ENCODE results near the gene CRISPLD2. TPM values are rescaled to one million over a fixed set of nuclear protein-coding genes. Genes with fewer than 3 reads are reported as not detected.

Gene CRISPLD2
- total RNA-seq, 1 donor = 17.5 TPM

DNA sequence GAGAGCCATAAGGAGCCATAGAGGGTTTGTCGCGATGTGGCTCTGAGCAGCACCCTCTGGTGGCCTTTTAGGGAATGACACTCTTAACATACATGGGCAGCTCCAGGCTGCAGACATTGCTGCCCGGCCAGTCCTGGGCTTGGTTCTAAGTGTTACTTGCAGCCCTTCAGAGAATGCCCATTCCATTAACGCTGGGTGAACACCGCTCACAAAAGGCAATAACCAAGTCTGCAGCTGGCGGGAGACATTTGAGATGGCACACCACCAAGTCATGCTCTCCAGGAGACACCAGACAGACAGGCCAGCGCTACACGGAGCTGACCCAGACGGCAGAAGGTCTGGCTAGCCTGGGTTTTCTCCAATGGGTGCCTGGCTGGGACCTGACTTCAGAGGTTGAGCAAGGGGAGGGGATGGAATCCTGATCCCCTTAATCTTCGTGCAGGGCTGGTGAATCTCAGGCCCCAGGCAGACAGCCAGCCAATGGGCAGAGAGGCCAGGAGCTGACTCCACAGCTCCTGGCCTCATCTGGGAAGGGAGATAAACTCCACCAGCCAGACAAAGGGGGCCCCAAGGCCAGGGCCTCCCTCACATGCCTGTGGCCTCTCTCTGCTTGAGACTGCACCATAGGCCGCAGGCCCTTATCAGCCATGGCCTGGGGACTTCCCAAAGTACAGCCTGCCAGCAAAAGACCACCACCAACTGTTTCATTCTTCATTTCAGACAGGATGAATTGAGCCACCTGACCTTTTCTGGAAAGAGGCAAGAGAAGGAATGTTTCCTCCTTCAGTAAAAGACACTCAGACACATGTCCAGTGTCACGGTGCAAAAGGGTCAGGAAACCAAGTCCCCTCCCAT lies 132.8 kb downstream of the CRISPLD2 start:
- Histone ChIP-seq H3K4me1 (ENCODE audit: insufficient read depth, low read length) (peaks cover 19% of the 10 kb centered on the region), H3K4me3 (ENCODE audit: low read length) (no peak overlapping the region), H3K9me3 (ENCODE audit: low read depth, low read length) (no peaks in the 10 kb centered on the region), H3K27me3 (ENCODE audit: insufficient read depth, low read length) (no peaks in the 10 kb centered on the region)

DNA sequence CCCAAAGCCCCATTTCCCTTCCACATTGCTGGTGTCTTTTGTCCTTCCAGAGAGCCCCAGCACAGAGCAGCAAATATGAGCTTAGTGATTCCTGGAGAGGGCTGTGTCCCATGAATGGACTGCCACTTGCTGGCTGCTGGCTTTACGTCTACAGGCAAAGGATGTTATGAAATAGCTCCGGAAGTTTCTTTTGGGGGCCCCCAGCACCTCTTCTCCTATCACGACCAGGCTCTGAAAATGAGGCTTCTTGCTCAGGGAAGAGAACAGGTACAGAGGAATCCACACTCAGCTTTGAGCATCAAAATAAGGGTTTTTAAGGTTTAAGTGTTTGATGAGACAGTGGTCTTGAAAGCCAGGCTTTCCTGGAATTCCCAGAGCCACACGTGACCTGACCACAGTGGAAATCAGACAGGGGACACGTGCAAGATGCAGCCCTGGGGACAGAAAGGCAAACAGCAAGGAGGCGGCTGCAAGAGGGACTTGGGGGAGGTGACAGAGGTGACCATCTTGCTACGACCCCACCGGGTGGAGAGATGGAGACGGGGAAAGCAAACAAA lies 133.5 kb downstream of the CRISPLD2 start:
- peaks cover 19% of the 10 kb centered on the region for H3K4me1 ChIP-seq (ENCODE audit: insufficient read depth, low read length)
- no peaks in the 10 kb centered on the region for H3K27me3 ChIP-seq (ENCODE audit: insufficient read depth, low read length)
- no peaks in the 10 kb centered on the region for H3K9me3 ChIP-seq (ENCODE audit: low read depth, low read length)
- H3K4me3 ChIP-seq (ENCODE audit: low read length) = no peak overlapping the region

GRCh38 chr16:84955427-84955826 lies 135.6 kb downstream of the CRISPLD2 start:
- H3K9me3 ChIP-seq (ENCODE audit: low read depth, low read length) = no peaks in the 10 kb centered on the region
- H3K4me1 ChIP-seq (ENCODE audit: insufficient read depth, low read length) = peaks cover 19% of the 10 kb centered on the region
- no peaks in the 10 kb centered on the region for H3K27me3 ChIP-seq (ENCODE audit: insufficient read depth, low read length)
- no peak overlapping the region for H3K4me3 ChIP-seq (ENCODE audit: low read length)

- Histone ChIP-seq H3K4me3 (ENCODE audit: low read length) (no peak overlapping the region), H3K27me3 (ENCODE audit: insufficient read depth, low read length) (no peaks in the 10 kb centered on the region), H3K4me1 (ENCODE audit: insufficient read depth, low read length) (peaks cover 16% of the 10 kb centered on the region), H3K9me3 (ENCODE audit: low read depth, low read length) (no peaks in the 10 kb centered on the region)
Observed at GRCh38 chr16:84957192-84957591, 137.4 kb downstream of the CRISPLD2 start.

DNA sequence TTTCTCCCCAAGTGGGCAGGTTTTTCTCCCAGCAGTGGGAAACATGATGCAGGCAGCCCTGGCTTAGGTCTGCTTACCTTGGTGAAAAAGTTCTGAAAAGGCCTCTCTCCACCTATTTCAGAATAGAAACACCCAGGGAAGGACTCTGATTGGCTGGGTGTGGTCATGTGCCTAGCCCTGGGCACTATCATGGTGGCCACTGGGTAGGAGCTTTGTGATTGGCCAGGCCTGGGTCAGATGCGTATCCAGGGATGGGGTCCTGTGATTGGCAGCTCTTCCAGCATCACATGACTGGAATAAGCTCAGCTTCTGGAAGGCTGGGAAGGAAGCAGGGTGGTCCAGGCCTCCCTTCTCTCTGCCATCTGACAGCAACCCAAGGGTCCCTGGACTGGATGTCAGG lies 138.0 kb downstream of the CRISPLD2 start:
- Histone ChIP-seq H3K4me1 (ENCODE audit: insufficient read depth, low read length) (peaks cover 10% of the 10 kb centered on the region), H3K9me3 (ENCODE audit: low read depth, low read length) (no peaks in the 10 kb centered on the region), H3K27me3 (ENCODE audit: insufficient read depth, low read length) (no peaks in the 10 kb centered on the region), H3K4me3 (ENCODE audit: low read length) (no peak overlapping the region)

Other genes with a start within 250 kb of the CRISPLD2 start
- 528 TPM for gene COTL1, start 201.9 kb upstream of the CRISPLD2 start, total RNA-seq
- gene KLHL36, start 171.5 kb upstream of the CRISPLD2 start, total RNA-seq = 53.0 TPM
- 141 TPM for gene USP10, start 120.0 kb upstream of the CRISPLD2 start, total RNA-seq
- gene ZDHHC7, start 191.6 kb downstream of the CRISPLD2 start, total RNA-seq = 101 TPM
- 18.4 TPM for gene KIAA0513, start 207.8 kb downstream of the CRISPLD2 start, total RNA-seq

All from mononuclear cell (primary cell).